Ovary (tissue), 9 donors: ENCODE data around the gene SORCS2. TPM values are rescaled to one million over a fixed set of nuclear protein-coding genes. Genes with fewer than 3 reads are reported as not detected.

Experiments used
- DNase-seq, 5 donors: peaks; one replicate each; pipeline ENCODE4 v3.0.0-alpha.2; 2019 to 2020
- H3K27ac ChIP-seq, 2 donors: fragments of 200-600 bp; one replicate each; pipeline versions ENCODE4 v1.5.1 to v1.8.0; 2019 to 2022
- H3K27me3 ChIP-seq: fragments of 200-600 bp; one replicate; pipeline ENCODE4 v1.8.0; 2022
- H3K36me3 ChIP-seq: fragments of 200-600 bp; sonication (generic); one replicate; pipeline ENCODE4 v1.5.1; 2019
- H3K4me1 ChIP-seq: one replicate; pipeline ENCODE4 v1.8.1; 2013; ENCODE audit warnings: mild to moderate bottlenecking, moderate library complexity; ENCODE audit not compliant: insufficient read depth
- H3K4me3 ChIP-seq: fragments of 200-600 bp; sonication (generic); one replicate; pipeline ENCODE4 v1.5.1; 2017
- H3K9me3 ChIP-seq, 2 donors: fragments of 200-600 bp in 1 of 2; sonication (generic) in 1 of 2; one replicate each; pipeline versions ENCODE4 v1.5.1 to v1.8.1; 2013 to 2019; ENCODE audit warnings: mild to moderate bottlenecking in 1 of 2, moderate library complexity in 1 of 2
- CTCF ChIP-seq, 3 donors: fragments of 450-650 bp in 2 of 3; fragments of 200-600 bp in 1 of 3; IDR thresholded peaks; one replicate each; pipeline versions ENCODE4 v1.5.1 to v1.8.0; 2016 to 2022; ENCODE audit warnings: antibody characterized with exemption in 3 of 3, mild to moderate bottlenecking in 1 of 3
- EP300 ChIP-seq: sonication (generic); formaldehyde crosslinking; IDR thresholded peaks from one replicate; pipeline ENCODE4 v1.6.1; 2017; ENCODE audit warnings: antibody characterized with exemption
- POLR2A ChIP-seq: fragments of 450-650 bp; IDR thresholded peaks from one replicate; pipeline ENCODE4 v1.6.1; 2017; ENCODE audit warnings: antibody characterized with exemption, mild to moderate bottlenecking, moderate library complexity
- WGBS, 3 donors: extraction: QIAGEN DNeasy Blood & Tissue Kit in 1 of 3; methylation state at CpG; one replicate each; pipeline versions ENCODE4 v1.1.5 to v1.1.7; 2013 to 2017; 5-methylcytosine and 5-hydroxymethylcytosine counted together
- intact Hi-C, 4 donors: fragments of 100-400 bp; cut with DNase I; formaldehyde crosslinking; loops; one replicate each; pipeline versions ENCODE4 v1.11.0 to v1.15.1; 2022 to 2023
- polyA plus RNA-seq, 2 donors: library from polyadenylated mRNA; stranded (reverse); fragments of 200-250 nt in 1 of 2; fragments of 350-450 nt in 1 of 2; fragmentation: Illumina TruSeq in 1 of 2; extraction: RNeasy Lipid Tissue Mini Kit (QIAGEN cat#74804) in 1 of 2; gene quantifications; one replicate each; pipeline ENCODE4 v1.2.3, GENCODE V29; 2013 to 2014
- total RNA-seq, 7 donors: library from RNA; depleted of rRNA in 2 of 7; stranded (reverse); fragments of >200 nt in 2 of 7; fragmentation: NEBNext Ultra II Directional in 3 of 7; extraction: Animal tissue kit (Norgen Biotek cat#: 25700) in 3 of 7; gene quantifications; one replicate each; pipeline versions ENCODE4 v1.1.0 to v1.2.4, GENCODE V29; 2016 to 2023
- donor health status: DM: no; HTN: no; CAD: no; lungs with moderate emphysema.
- donor health status: DM: no; HTN: no; CAD: no.
- donor health status: Bipolar disorder and iron deficiency.
- donor health status: DM: yes; HTN: yes; CAD: no.
- donor health status: DM: no; HTN: no; CAD: no.
- donor health status: DM: yes; HTN: yes; CAD: no.

Gene SORCS2
- total and polyA plus RNA-seq, 9 donors, result 0.60 to 23.9 (median 7.1) TPM

GRCh38 chr4:7774301-7775294 is 582.3 kb downstream of the SORCS2 start:
- TF ChIP-seq EP300 (no peak), CTCF (IDR thresholded peaks at IDR 0.05) (no peak), POLR2A (no peak)
- H3K27me3 ChIP-seq, result no peaks in the 10 kb centered on the region
- intact Hi-C loops, result no loop called here
- H3K4me1 ChIP-seq, result peaks cover 11% of the 10 kb centered on the region
- 93 to 95% (median 94%) methylated on average over 22 of the region's 22 CpGs for WGBS, 3 donors
- no peaks in the 10 kb centered on the region for H3K9me3 ChIP-seq
- peak in 3 of 5 donors; percentile 16 to 29 (median 24) for DNase-seq
- H3K36me3 ChIP-seq, result no peaks in the 10 kb centered on the region
- H3K4me3 ChIP-seq, result no peak overlapping the region
- H3K27ac ChIP-seq, result no peak overlapping the region

GRCh38 chr4:7775396-7775795 is 583.1 kb downstream of the SORCS2 start:
- WGBS, 3 donors, result 80 to 92% (median 92%) methylated on average over 9 of the region's 9 CpGs
- no peak overlapping the region for H3K27ac ChIP-seq
- DNase-seq, result peak in 2 of 5 donors; percentile 9 to 11
- peaks cover 11% of the 10 kb centered on the region for H3K4me1 ChIP-seq
- no peaks in the 10 kb centered on the region for H3K36me3 ChIP-seq
- no peak for TF ChIP-seq EP300
- TF ChIP-seq POLR2A, result no peak
- TF ChIP-seq CTCF (IDR thresholded peaks at IDR 0.05), result no peak
- H3K9me3 ChIP-seq, result no peaks in the 10 kb centered on the region
- intact Hi-C loops, result no loop called here
- no peaks in the 10 kb centered on the region for H3K27me3 ChIP-seq
- H3K4me3 ChIP-seq, result no peak overlapping the region

GRCh38 chr4:7777017-7777710 is 584.8 kb downstream of the SORCS2 start:
- intact Hi-C loops, result no loop called here
- no peaks in the 10 kb centered on the region for H3K36me3 ChIP-seq
- H3K4me1 ChIP-seq, result peaks cover 21% of the 10 kb centered on the region
- no peak overlapping the region for H3K4me3 ChIP-seq
- peak in 2 of 5 donors; percentile 13 to 19 for DNase-seq
- no peak overlapping the region for H3K27ac ChIP-seq
- TF ChIP-seq CTCF (IDR thresholded peaks at IDR 0.05), result no peak
- no peak for TF ChIP-seq EP300
- TF ChIP-seq POLR2A, result no peak
- WGBS, 3 donors, result 95 to 98% (median 97%) methylated on average over 17 of the region's 17 CpGs
- H3K9me3 ChIP-seq, result no peaks in the 10 kb centered on the region
- H3K27me3 ChIP-seq, result no peaks in the 10 kb centered on the region

GRCh38 chr4:7777871-7778509 is 585.7 kb downstream of the SORCS2 start:
- peak in 2 of 5 donors; percentile 3 to 7 for DNase-seq
- no peaks in the 10 kb centered on the region for H3K27me3 ChIP-seq
- peaks cover 19% of the 10 kb centered on the region for H3K4me1 ChIP-seq
- no peak for TF ChIP-seq POLR2A
- H3K27ac ChIP-seq, result no peak overlapping the region
- H3K4me3 ChIP-seq, result no peak overlapping the region
- WGBS, 3 donors, result 90 to 93% (median 92%) methylated on average over 10 of the region's 10 CpGs
- H3K9me3 ChIP-seq, result no peaks in the 10 kb centered on the region
- intact Hi-C loops, result no loop called here
- H3K36me3 ChIP-seq, result no peaks in the 10 kb centered on the region
